Measurements from ENCODE around the gene PCDHB14.

DNA sequence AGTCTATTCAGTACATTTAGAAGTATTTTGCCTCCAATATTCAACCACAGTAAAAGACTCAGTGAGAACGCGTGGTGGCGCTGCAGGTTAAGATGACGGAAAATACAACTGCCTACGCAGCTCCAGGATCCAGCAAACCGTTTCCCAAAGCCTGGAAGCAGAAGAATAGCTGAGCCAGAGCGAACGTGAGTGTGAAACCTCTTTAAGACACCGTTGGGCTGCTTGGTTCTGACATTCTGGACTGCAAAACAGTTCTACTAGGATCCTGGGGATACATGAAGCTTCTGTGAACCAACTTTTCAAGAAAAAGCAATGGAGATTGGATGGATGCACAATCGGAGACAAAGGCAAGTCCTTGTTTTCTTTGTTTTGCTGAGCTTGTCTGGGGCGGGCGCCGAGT, 40.9 kb upstream of the PCDHB14 start, which contains the start of gene PCDHB16:
- TF ChIP-seq, protein P1, sequence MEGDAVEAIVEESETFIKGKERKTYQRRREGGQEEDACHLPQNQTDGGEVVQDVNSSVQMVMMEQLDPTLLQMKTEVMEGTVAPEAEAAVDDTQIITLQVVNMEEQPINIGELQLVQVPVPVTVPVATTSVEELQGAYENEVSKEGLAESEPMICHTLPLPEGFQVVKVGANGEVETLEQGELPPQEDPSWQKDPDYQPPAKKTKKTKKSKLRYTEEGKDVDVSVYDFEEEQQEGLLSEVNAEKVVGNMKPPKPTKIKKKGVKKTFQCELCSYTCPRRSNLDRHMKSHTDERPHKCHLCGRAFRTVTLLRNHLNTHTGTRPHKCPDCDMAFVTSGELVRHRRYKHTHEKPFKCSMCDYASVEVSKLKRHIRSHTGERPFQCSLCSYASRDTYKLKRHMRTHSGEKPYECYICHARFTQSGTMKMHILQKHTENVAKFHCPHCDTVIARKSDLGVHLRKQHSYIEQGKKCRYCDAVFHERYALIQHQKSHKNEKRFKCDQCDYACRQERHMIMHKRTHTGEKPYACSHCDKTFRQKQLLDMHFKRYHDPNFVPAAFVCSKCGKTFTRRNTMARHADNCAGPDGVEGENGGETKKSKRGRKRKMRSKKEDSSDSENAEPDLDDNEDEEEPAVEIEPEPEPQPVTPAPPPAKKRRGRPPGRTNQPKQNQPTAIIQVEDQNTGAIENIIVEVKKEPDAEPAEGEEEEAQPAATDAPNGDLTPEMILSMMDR (conservative IDR thresholded peaks at IDR 0.05; ENCODE audit: low read depth, low read length), result no peak
- TF ChIP-seq EZH2 (IDR thresholded peaks at IDR 0.05; ENCODE audit: low read length, unreplicated experiment), result no peak
- TF ChIP-seq EZH2phosphoT487 (IDR thresholded peaks at IDR 0.05; ENCODE audit: borderline replicate concordance, low read length), result no peak
